OCI-LY3 (cell line): ENCODE data around the gene MUC2.

Source experiments
- CTCF ChIP-seq: fragments of 200-600, 300-600 bp; sonication (generic); IDR thresholded peaks from 2 replicates; pipeline ENCODE4 v1.5.1; 2014; ENCODE audit warnings: antibody characterized with exemption, low read length, low read depth
- EZH2phosphoT487 ChIP-seq: fragments of 200-600 bp; shearing (Covaris generic); IDR thresholded peaks from 2 replicates; pipeline ENCODE4 v1.6.1; 2018; ENCODE audit warnings: antibody characterized with exemption, mixed run types, low read depth

- no peak for TF ChIP-seq CTCF
- TF ChIP-seq EZH2phosphoT487, result no peak
Measured at GRCh38 chr11:1090600-1091331, 16.1 kb downstream of the MUC2 start.
